ENCODE data around the gene GGTLC1.

- TF ChIP-seq, protein P1, sequence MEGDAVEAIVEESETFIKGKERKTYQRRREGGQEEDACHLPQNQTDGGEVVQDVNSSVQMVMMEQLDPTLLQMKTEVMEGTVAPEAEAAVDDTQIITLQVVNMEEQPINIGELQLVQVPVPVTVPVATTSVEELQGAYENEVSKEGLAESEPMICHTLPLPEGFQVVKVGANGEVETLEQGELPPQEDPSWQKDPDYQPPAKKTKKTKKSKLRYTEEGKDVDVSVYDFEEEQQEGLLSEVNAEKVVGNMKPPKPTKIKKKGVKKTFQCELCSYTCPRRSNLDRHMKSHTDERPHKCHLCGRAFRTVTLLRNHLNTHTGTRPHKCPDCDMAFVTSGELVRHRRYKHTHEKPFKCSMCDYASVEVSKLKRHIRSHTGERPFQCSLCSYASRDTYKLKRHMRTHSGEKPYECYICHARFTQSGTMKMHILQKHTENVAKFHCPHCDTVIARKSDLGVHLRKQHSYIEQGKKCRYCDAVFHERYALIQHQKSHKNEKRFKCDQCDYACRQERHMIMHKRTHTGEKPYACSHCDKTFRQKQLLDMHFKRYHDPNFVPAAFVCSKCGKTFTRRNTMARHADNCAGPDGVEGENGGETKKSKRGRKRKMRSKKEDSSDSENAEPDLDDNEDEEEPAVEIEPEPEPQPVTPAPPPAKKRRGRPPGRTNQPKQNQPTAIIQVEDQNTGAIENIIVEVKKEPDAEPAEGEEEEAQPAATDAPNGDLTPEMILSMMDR (IDR thresholded peaks at IDR 0.05 in 2 of 3, conservative IDR thresholded peaks at IDR 0.05 in 1 of 3; ENCODE audit: borderline replicate concordance in 1 of 3, insufficient read depth in 1 of 3, low read depth in 2 of 3, low read length in 2 of 3), result no peak
- TF ChIP-seq, protein P2, sequence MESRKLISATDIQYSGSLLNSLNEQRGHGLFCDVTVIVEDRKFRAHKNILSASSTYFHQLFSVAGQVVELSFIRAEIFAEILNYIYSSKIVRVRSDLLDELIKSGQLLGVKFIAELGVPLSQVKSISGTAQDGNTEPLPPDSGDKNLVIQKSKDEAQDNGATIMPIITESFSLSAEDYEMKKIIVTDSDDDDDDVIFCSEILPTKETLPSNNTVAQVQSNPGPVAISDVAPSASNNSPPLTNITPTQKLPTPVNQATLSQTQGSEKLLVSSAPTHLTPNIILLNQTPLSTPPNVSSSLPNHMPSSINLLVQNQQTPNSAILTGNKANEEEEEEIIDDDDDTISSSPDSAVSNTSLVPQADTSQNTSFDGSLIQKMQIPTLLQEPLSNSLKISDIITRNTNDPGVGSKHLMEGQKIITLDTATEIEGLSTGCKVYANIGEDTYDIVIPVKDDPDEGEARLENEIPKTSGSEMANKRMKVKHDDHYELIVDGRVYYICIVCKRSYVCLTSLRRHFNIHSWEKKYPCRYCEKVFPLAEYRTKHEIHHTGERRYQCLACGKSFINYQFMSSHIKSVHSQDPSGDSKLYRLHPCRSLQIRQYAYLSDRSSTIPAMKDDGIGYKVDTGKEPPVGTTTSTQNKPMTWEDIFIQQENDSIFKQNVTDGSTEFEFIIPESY (IDR thresholded peaks at IDR 0.05; ENCODE audit: extremely low read depth, insufficient replicate concordance, low read length), result no peak
- TF ChIP-seq CBX3 (IDR thresholded peaks at IDR 0.05; ENCODE audit: low read depth), result no peak
- no peak for TF ChIP-seq TCF7L2 (IDR thresholded peaks at IDR 0.05; ENCODE audit: borderline replicate concordance, extremely low read depth, insufficient read depth, insufficient read length)
- no peak for TF ChIP-seq POLR2AphosphoS5 (IDR thresholded peaks at IDR 0.05; ENCODE audit: low read depth, low read length)
- no peak for TF ChIP-seq EZH2 (IDR thresholded peaks at IDR 0.05)
- TF ChIP-seq POLR2A (IDR thresholded peaks at IDR 0.05; ENCODE audit: borderline replicate concordance, extremely low read depth, insufficient read depth, insufficient read length), result no peak
- TF ChIP-seq SP1 (IDR thresholded peaks at IDR 0.05; ENCODE audit: low read depth), result no peak
- no peak for TF ChIP-seq MAX (IDR thresholded peaks at IDR 0.05)
- TF ChIP-seq ATF3 (IDR thresholded peaks at IDR 0.05), result no peak
- TF ChIP-seq YY1 (IDR thresholded peaks at IDR 0.05; ENCODE audit: extremely low read depth, insufficient replicate concordance, low read depth, low read length), result no peak
- no peak for TF ChIP-seq REST (IDR thresholded peaks at IDR 0.05; ENCODE audit: low read depth)
Observed at GRCh38 chr20:24007073-24007595, 18.6 kb upstream of the GGTLC1 start.
